ENCODE data around the gene FGGY.

- TF ChIP-seq CTCF (IDR thresholded peaks at IDR 0.05) (no peak), POLR2A (IDR thresholded peaks at IDR 0.05) (no peak)
Measured at GRCh38 chr1:59315529-59316463, 18.9 kb downstream of the FGGY start.

All from uterus (tissue), 2 donors.